HG03442 (cell line): ENCODE measurements around the gene LAYN.

ENCODE experiments used
- ATAC-seq: cut with Tn5 transposase; IDR thresholded peaks from one replicate; pipeline ENCODE4 v1.9.1; 2021; ENCODE audit warnings: mild to moderate bottlenecking, moderate library complexity; ENCODE audit not compliant: unreplicated experiment

Gene LAYN

GRCh38 chr11:111560800-111561199 lies 20.3 kb downstream of the LAYN start:
- ATAC-seq, result no peak

GRCh38 chr11:111561306-111561705 lies 20.8 kb downstream of the LAYN start:
- no peak for ATAC-seq

- ATAC-seq, result no peak
Measured at GRCh38 chr11:111561791-111562325, 21.3 kb downstream of the LAYN start.

- no peak for ATAC-seq
Measured at GRCh38 chr11:111562692-111563389, 22.3 kb downstream of the LAYN start.

DNA sequence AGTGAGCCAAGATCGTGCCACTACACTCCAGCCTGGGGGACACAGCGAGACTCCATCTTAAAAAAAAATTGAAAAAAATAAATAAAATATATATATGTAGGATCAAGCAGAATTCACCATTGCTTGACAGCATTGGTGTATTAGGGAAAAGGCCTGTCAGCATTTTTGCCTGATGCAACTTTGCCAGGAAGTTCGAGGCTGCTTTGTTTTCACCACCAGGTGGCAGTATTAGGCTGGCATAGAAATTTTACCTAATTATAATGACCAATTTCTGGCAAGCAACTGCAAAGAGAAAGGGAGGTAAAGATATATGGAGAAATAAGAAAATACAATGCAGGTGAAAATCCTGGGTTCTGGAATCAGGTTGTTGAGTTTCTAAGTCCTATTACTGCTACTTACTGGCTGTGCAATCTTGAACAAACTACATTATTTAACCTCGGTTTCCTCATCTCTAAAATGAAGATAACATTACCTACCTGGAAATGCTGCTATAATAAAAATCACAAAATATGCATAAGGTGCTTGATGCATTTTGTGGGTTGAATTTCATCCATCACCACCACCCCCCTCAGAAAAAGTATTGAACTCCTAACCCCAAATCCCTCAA lies 24.7 kb downstream of the LAYN start:
- no peak for ATAC-seq

DNA sequence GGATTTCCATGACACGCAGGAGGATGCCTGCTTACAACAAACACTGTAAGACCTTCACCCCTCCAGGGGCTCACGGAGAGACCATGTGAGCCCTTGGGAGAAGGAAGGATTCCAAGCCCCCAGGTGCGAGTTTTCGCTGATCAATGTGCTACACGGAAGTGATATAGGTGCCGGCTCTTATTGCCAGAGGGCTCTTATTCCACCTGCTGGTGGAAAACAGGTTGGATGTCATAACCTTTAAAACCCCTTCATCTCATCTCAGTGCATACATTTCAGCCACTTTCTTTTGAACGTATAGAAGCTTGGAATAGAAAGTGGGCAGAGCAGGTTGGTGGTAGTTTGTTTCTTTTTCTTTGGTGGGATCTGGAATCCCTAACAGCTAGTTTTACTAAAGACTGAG lies 25.8 kb downstream of the LAYN start:
- ATAC-seq, result no peak

DNA sequence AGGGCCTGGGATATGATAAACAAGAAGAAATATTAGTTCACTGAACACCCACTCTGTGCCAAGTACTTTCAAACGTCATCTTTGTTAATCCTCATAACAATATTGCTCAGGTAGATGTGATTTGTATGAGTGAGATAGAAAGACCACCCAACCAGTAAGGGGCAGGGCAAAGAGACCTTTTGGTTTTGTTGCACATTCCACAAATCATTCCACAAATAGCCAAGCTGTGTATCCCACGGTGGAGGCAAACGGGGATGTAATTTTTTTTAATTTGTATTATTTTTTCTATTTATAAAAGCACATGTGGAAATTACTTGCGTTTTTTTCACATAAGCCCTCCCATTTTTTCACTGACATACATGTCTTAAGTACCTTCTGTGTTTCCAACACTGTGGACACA lies 29.0 kb downstream of the LAYN start:
- ATAC-seq, result no peak

GRCh38 chr11:111570796-111571195 lies 30.3 kb downstream of the LAYN start:
- no peak for ATAC-seq

DNA sequence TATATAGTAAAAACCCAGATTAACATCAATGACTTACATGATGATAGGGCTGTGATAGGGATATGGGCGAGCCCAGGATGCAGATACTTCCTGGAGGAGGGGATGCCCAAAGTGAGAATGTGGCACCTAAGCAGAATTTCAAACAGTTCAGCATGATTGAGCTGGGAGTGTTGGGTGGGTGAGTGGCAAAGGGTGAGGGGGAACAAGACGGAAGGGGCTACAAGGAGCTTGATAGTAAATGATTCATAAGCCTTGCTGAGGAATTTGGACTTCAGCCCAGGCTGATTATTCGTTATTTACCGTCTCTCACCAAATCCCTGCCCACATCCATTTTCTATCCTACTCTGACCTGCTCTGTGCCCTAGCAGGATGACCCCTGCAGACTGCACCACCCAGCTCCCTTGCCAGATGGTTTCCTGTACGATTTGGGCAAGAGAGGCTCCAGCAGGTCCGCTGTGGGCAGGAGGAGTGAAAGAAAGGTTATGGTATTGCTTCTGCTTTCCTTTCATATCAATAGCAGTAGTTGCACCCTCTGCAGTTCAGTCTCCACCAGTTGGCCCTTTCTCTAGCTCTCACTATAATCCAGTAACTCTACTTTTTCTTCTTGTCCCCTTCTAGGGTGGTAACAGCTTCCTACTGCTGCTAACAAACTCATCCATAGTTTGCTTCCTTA lies 31.4 kb downstream of the LAYN start:
- ATAC-seq, result no peak

- no peak for ATAC-seq
Measured at GRCh38 chr11:111572581-111572980, 32.1 kb downstream of the LAYN start.

DNA sequence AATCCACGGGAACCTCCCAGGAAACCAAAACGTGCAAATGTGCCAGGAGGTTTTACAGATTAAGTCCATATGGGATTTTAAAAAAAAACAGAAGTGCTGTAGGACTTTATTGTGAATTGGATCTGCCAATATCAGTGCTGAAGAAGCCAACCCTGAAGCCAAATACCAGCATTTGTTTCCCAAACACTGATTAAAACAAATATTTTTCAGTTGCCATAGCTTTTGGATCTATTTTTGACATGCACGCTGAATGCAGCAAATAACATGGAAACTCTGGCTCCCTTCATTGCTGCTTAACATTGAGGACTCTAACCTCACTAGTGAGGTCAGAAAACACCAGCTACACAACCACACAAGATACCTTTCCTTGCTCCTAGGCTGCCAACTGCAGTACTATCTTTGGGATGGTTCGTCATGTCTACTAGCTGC lies 33.3 kb downstream of the LAYN start:
- no peak for ATAC-seq

DNA sequence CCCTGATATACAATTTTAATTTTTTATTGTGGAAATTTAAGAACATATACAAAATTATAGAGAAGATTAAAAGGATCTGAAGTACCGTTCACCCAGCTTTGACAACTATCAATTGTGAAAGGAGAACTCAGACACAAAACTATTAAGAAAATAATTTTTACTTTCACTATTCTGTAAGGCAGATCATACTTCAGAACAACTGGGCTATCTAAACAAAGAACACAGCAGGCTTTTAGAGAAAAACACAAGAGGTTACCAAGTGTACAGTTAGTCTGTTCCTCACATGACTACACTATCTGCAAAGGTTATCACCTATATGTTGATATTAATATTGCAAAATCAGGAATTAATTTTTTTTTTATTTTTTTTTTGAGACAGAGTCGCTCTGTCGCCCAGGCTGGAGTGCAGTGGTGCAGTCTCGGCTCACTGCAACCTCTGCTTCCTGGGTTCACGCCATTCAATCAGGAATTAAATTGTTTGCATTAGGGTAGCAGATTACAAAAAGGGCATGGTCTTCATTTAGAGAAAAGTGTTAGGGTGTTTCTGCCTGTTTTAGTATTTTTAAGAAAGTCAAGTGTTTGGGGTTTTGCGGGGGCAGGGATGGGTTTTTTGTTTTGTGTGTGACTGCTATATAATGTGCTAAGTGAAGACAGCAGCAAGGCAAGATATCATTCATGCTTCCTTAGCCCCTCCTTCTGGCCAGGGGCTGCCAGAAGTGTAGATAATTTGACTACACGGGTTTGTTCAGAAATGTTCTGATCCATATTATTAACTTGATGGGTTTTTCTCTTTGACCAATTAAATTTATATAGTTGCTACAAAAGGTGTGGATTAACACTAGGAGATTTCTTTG lies 34.1 kb downstream of the LAYN start:
- no peak for ATAC-seq

- no peak for ATAC-seq
Measured at GRCh38 chr11:111575740-111576139, 35.2 kb downstream of the LAYN start.

GRCh38 chr11:111577821-111578220 lies 37.3 kb downstream of the LAYN start:
- no peak for ATAC-seq

DNA sequence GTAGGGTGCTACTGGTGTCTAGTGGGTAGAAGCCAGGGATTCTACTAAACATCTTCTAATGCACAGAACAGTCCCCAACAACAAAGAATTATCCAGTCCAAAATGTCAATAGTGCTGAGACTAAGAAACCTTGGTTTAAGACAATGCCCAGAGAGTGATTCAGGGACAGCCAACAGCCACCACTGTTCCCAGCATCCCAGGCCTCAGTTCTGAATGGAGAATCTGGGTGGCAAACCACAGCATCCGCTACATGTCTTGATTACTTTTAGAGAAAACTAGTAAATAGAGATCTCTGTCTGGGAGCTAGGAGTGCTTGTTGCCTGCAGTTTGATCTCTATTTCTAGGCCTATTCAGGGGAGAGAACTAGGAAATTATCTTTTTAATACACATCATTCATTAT lies 40.8 kb downstream of the LAYN start:
- ATAC-seq, result no peak

- no peak for ATAC-seq
Measured at GRCh38 chr11:111582163-111582562, 41.6 kb downstream of the LAYN start.

DNA sequence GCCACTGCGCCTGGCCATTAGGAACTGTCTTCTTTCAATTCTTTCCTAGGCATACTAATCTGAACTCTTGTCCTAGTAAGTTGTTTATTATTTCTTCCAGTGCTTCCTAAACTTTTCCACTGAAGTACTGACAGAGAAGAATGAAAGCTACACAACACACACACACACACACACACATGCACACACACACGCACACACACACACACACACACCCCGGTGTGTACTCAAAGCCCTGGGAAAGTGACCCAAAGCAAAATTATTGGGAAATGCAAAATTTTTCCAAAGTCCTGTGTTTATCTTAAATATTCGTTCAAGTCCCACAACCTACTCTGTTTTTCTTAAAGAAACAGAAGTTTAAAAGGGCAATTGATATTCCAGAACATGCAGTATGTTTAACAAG lies 42.4 kb downstream of the LAYN start:
- ATAC-seq, result no peak

- ATAC-seq, result no peak
Measured at GRCh38 chr11:111585371-111585770, 44.9 kb downstream of the LAYN start.

DNA sequence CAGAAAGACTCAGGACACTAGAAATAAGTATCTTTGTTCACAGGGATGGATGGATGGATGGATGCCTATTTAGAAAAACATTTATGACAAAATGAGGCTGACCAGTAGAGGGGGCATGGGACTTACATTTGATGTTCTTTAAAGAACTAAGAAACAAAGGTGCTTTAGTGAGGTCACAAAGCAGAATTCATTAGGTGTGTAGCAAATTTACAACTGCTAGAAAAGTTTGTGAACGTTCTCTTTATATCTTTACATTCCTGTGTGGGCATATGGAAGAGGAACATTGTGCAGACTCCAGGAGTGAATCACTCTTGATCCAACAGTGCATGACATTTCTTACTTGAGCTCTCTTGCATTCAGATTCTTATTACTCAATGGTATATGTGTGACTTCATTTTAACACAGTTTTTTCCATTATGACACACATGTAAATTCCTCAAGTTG lies 45.9 kb downstream of the LAYN start:
- ATAC-seq, result peak; percentile 53

DNA sequence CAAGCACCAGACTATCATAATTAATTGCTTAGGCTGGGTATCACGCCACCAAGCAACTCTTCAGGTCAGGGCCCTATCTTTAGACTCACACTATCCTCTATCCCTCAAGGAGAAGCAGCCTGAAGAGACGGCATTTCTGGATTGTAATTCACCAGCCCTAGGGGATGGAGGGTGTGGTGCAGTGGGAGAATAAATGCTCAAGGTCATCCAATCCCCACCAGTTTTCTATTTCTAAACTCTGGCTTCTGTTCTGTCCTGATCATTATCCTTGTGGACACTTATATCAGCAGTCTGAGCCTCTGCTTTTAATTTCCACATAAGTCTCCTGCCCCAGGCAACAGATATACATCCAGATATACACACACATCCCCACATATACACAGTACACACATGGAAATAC lies 48.6 kb downstream of the LAYN start:
- no peak for ATAC-seq

GRCh38 chr11:111589886-111590499 lies 49.5 kb downstream of the LAYN start:
- ATAC-seq, result no peak
